Gastrocnemius medialis (tissue), 4 donors: ENCODE results near the gene SLC41A1. TPM values are rescaled to one million over a fixed set of nuclear protein-coding genes. Genes with fewer than 3 reads are reported as not detected.

Experiments used
- ATAC-seq, 2 donors: fragments of 150-250 bp; one replicate each; pipeline ENCODE4 v1.9.1; 2016
- DNase-seq, 2 donors: peaks; one replicate each; pipeline ENCODE4 v3.0.0-alpha.2; 2019
- H3K27ac ChIP-seq, 4 donors: fragments of 200-600 bp; sonication (generic); 1 replicate in 1 of 4; 2 replicates in 3 of 4; pipeline ENCODE4 v1.5.1; 2016 to 2018; ENCODE audit warnings: mild to moderate bottlenecking in 2 of 4, moderate library complexity in 1 of 4
- H3K27me3 ChIP-seq, 3 donors: fragments of 200-600 bp; sonication (generic) in 2 of 3; 1 replicate in 1 of 3; 2 replicates in 2 of 3; pipeline versions ENCODE4 v1.5.1 to v1.6.0; 2016 to 2019; ENCODE audit warnings: mild to moderate bottlenecking in 1 of 3, moderate library complexity in 1 of 3
- H3K36me3 ChIP-seq, 2 donors: fragments of 200-600 bp; sonication (generic) in 1 of 2; one replicate each; pipeline ENCODE4 v1.5.1; 2017 to 2018
- H3K4me1 ChIP-seq, 2 donors: fragments of 200-600 bp; sonication (generic) in 1 of 2; one replicate each; pipeline ENCODE4 v1.5.1; 2016 to 2017; ENCODE audit warnings: mild to moderate bottlenecking in 2 of 2
- H3K4me3 ChIP-seq, 4 donors: fragments of 200-600 bp; sonication (generic) in 3 of 4; 1 replicate in 1 of 4; 2 replicates in 3 of 4; pipeline ENCODE4 v1.5.1; 2016 to 2019; ENCODE audit warnings: mild to moderate bottlenecking in 2 of 4
- H3K9me3 ChIP-seq, 3 donors: fragments of 200-600 bp; sonication (generic) in 2 of 3; 1 replicate in 1 of 3; 2 replicates in 2 of 3; pipeline ENCODE4 v1.5.1; 2016 to 2019
- POLR2A ChIP-seq, 2 donors: fragments of 450-650 bp; IDR thresholded peaks; one replicate each; pipeline ENCODE4 v1.6.1; 2017; ENCODE audit warnings: antibody characterized with exemption in 2 of 2, mild to moderate bottlenecking in 2 of 2, moderate library complexity in 2 of 2
- in situ Hi-C, 4 donors: fragments of 200-750 bp; cut with MboI; loops; one replicate each; pipeline versions ENCODE4 v1.15.0 to v1.8.0; 2017; ENCODE audit warnings: low sequenced_read_pairs in 4 of 4
- intact Hi-C: fragments of 100-400 bp; cut with DNase I; formaldehyde crosslinking; loops from one replicate; pipeline ENCODE4 v1.15.1; 2023; ENCODE audit warnings: low total_unique reads
- total RNA-seq, 4 donors: library from RNA; depleted of rRNA; stranded (reverse); fragments of >200 nt; gene quantifications; one replicate each; pipeline versions ENCODE4 v1.1.0 to v1.2.3, GENCODE V29; 2016
- TF ChIP-seq, protein P1 (sequence below), 5 experiments: fragments of 450-650 bp in 3 of 5; fragments of 200-600 bp in 2 of 5; sonication (generic) in 2 of 5; IDR thresholded peaks in 4 of 5; conservative IDR thresholded peaks in 1 of 5; 1 replicate in 4 of 5; 2 replicates in 1 of 5; pipeline ENCODE4 v1.5.1; 2016 to 2019; ENCODE audit warnings: antibody characterized with exemption in 5 of 5, mild to moderate bottlenecking in 3 of 5, moderate library complexity in 3 of 5

Gene SLC41A1
- total RNA-seq, 4 donors from 2014 or later = 21.5 to 39.8 (median 36.8) TPM

DNA sequence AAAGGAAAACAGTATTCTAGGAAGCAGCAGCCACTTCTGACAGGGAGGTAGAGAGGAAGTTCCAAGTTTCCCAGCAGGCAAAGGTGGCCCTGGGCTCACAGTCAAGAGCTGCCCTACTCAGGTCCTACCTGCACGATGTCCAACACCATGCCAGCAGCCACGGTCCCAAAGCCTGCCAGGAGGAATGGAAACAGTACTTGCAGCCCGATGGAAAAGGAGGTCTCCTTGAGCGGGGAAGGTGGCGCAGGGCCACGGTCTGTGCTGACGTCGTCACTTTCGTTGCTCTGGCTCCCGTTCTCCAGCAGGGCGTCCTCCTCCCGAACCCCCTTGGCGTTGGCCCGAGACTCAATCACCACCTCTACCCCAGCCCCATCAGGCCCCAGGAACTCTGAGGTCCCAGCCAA is 3.1 kb downstream of the SLC41A1 start:
- ATAC-seq = no peak
- Histone ChIP-seq H3K9me3 (no peaks in the 10 kb centered on the region), H3K4me1 (peaks cover 74 to 77% of the 10 kb centered on the region in 2 donors), H3K36me3 (no peaks in the 10 kb centered on the region), H3K27me3 (no peaks in the 10 kb centered on the region), H3K27ac (peak overlapping the region; percentile 92 to 98 (median 97)), H3K4me3 (peak overlapping the region; percentile 21 to 50 (median 30))
- no peak for DNase-seq
- TF ChIP-seq, protein P1, sequence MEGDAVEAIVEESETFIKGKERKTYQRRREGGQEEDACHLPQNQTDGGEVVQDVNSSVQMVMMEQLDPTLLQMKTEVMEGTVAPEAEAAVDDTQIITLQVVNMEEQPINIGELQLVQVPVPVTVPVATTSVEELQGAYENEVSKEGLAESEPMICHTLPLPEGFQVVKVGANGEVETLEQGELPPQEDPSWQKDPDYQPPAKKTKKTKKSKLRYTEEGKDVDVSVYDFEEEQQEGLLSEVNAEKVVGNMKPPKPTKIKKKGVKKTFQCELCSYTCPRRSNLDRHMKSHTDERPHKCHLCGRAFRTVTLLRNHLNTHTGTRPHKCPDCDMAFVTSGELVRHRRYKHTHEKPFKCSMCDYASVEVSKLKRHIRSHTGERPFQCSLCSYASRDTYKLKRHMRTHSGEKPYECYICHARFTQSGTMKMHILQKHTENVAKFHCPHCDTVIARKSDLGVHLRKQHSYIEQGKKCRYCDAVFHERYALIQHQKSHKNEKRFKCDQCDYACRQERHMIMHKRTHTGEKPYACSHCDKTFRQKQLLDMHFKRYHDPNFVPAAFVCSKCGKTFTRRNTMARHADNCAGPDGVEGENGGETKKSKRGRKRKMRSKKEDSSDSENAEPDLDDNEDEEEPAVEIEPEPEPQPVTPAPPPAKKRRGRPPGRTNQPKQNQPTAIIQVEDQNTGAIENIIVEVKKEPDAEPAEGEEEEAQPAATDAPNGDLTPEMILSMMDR (IDR thresholded peaks at IDR 0.05 in 4 of 5, conservative IDR thresholded peaks at IDR 0.05 in 1 of 5) = no peak
- no peak for TF ChIP-seq POLR2A (IDR thresholded peaks at IDR 0.05)
- intact Hi-C loops = loop anchor here (5.0 kb wide), 2 partner anchors 107 to 167 kb away; no protein-coding TSS in a partner anchor
- in situ Hi-C loops = no loop called here

DNA sequence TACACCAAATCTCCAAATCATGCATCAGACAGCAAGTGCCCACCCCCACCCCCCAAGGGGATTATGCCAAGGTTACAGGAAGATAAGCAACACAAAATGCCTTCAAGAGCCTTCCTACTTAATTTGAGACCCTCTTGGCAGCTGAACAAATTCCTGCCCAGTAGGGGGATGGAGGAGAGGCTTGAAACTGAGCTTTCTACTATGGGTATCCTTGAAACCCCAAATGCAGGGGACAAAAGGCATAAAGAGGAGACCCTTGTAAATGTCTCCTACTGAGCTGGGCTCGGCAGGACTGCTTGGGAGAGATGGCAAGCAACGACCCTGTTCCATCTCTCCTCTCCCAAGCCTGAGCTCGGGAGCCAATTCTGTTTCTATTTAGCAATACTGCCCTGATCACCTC is 3.5 kb downstream of the SLC41A1 start:
- intact Hi-C loops = no loop called here
- Histone ChIP-seq H3K4me1 (peaks cover 75 to 82% of the 10 kb centered on the region in 2 donors), H3K27ac (peak overlapping the region; percentile 92 to 98 (median 97))

DNA sequence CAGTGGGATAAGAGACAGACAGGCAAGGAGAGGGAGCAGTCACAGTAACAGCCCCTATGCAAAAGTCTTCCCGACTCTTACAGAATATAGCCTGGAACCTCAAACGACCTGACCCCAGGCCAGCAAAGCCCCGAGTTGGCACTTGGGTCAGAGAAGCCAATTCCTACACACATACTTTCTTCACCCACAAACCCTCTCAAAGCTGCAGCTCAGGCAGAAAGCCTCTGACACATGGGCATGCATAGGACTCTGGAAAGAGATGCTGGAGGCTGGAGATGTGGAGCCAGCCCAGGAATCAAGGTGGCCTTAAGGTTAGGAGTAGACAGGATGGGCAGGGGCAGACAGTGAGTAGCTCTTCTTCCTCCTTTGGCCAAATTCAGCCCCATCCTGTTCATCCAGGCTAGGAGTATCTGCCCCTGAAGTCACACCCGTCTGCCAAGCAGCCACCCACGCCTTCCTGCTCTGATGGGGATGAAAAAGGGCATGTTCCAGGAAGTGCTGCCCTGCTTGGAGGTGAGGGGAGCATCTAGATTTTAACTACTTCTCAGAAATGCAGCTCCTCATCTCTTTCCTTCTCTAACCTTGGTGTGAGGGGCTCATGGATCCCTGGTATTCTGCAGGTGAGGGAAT is 7.8 kb downstream of the SLC41A1 start:
- Histone ChIP-seq H3K4me1 (peaks cover 60 to 71% of the 10 kb centered on the region in 2 donors), H3K9me3 (no peaks in the 10 kb centered on the region), H3K27me3 (no peaks in the 10 kb centered on the region), H3K4me3 (no peak overlapping the region), H3K27ac (no peak overlapping the region), H3K36me3 (peaks cover 0 to 6% of the 10 kb centered on the region in 2 donors)
- ATAC-seq (no peak), DNase-seq (no peak)
- intact Hi-C loops (no loop called here), in situ Hi-C loops (no loop called here)
- TF ChIP-seq, protein P1 (IDR thresholded peaks at IDR 0.05 in 4 of 5, conservative IDR thresholded peaks at IDR 0.05 in 1 of 5) = no peak
- TF ChIP-seq POLR2A (IDR thresholded peaks at IDR 0.05) = no peak

More for the DNA sequence above, 3.5 kb downstream of the SLC41A1 start:
- DNase-seq (no peak), ATAC-seq (no peak)
- peak overlapping the region; percentile 21 to 50 (median 30) for H3K4me3 ChIP-seq
- no peaks in the 10 kb centered on the region for H3K36me3 ChIP-seq
- H3K27me3 ChIP-seq = no peaks in the 10 kb centered on the region
- no peaks in the 10 kb centered on the region for H3K9me3 ChIP-seq
- TF ChIP-seq, protein P1 (IDR thresholded peaks at IDR 0.05 in 4 of 5, conservative IDR thresholded peaks at IDR 0.05 in 1 of 5) = no peak
- TF ChIP-seq POLR2A (IDR thresholded peaks at IDR 0.05) = no peak
- in situ Hi-C loops = no loop called here

DNA sequence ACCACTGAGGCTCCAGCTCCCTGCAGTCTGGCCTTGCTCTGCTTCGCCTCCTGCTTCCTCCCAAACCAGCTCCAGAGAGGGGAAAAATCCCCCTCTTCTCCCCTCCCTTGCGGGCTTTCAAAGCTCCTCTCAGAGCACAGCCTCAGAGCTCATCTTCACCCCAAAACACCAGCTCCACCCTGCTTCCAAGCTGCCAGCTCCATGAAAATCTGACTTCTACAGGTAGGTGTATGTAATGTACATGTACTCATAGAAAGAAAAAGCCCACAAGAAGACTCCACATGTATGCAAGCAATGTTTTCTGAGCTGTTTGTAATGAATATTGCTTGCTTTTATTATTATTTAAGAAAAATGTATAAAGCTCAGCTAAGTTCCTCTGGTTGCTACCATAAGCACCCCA is 8.4 kb downstream of the SLC41A1 start:
- H3K36me3 ChIP-seq = peaks cover 0 to 12% of the 10 kb centered on the region in 2 donors
- peaks cover 55 to 65% of the 10 kb centered on the region in 2 donors for H3K4me1 ChIP-seq
- no peak for TF ChIP-seq POLR2A (IDR thresholded peaks at IDR 0.05)
- TF ChIP-seq, protein P1 (IDR thresholded peaks at IDR 0.05 in 4 of 5, conservative IDR thresholded peaks at IDR 0.05 in 1 of 5) = no peak
- no peak overlapping the region for H3K27ac ChIP-seq
- no peak overlapping the region for H3K4me3 ChIP-seq
- no peaks in the 10 kb centered on the region for H3K9me3 ChIP-seq
- in situ Hi-C loops = no loop called here
- DNase-seq (no peak), ATAC-seq (no peak)
- intact Hi-C loops = no loop called here
- no peaks in the 10 kb centered on the region for H3K27me3 ChIP-seq
